HG02970 (cell line): ENCODE measurements around the gene CHTOP.
"Not testable (repeated sequence)": the region's sequence is repeated elsewhere in the genome, so short reads cannot be mapped to it uniquely, and the experiment has no call there.

Experiments used
- ATAC-seq: cut with Tn5 transposase; IDR thresholded peaks from one replicate; pipeline ENCODE4 v1.9.1; 2021; ENCODE audit warnings: mild to moderate bottlenecking, moderate library complexity, moderate number of reproducible peaks; ENCODE audit not compliant: unreplicated experiment, low FRiP score

CHTOP gene

GRCh38 chr1:153633754-153634665 lies at the start of gene CHTOP:
CHTOP (plus strand) TSS chr1:153634066; CDS start chr1:153636589, 2,523 bp downstream.
- peak; percentile 93 for ATAC-seq

GRCh38 chr1:153585006-153585405 lies 48.9 kb upstream of the CHTOP start:
- ATAC-seq = no peak

GRCh38 chr1:153586347-153586746 lies 47.5 kb upstream of the CHTOP start:
- ATAC-seq = no peak

GRCh38 chr1:153587314-153587713 lies 46.6 kb upstream of the CHTOP start:
- ATAC-seq = no peak

- ATAC-seq = not testable (repeated sequence)
These were observed 45.8 kb upstream of the CHTOP start for GRCh38 chr1:153588033-153588432.

- no peak for ATAC-seq
These were observed 45.4 kb upstream of the CHTOP start for GRCh38 chr1:153588482-153588881.

- no peak for ATAC-seq
These were observed 41.1 kb upstream of the CHTOP start for GRCh38 chr1:153592748-153593147.

- no peak for ATAC-seq
These were observed 36.7 kb upstream of the CHTOP start for GRCh38 chr1:153597206-153597605.

GRCh38 chr1:153598309-153599172 lies 35.3 kb upstream of the CHTOP start:
- peak; percentile 82 for ATAC-seq

GRCh38 chr1:153599847-153600246 lies 34.0 kb upstream of the CHTOP start:
- ATAC-seq = no peak

- ATAC-seq = no peak
These were observed 31.1 kb upstream of the CHTOP start for GRCh38 chr1:153602749-153603148.

- ATAC-seq = no peak
These were observed 27.7 kb upstream of the CHTOP start for GRCh38 chr1:153606194-153606593.

- ATAC-seq = no peak
These were observed 26.5 kb upstream of the CHTOP start for GRCh38 chr1:153607381-153607780.

GRCh38 chr1:153608089-153608682 lies 25.7 kb upstream of the CHTOP start:
- ATAC-seq = no peak

GRCh38 chr1:153608742-153609584 lies 24.9 kb upstream of the CHTOP start:
- ATAC-seq = no peak

GRCh38 chr1:153609585-153609907 lies 24.3 kb upstream of the CHTOP start:
- no peak for ATAC-seq

- no peak for ATAC-seq
These were observed 23.5 kb upstream of the CHTOP start for GRCh38 chr1:153610334-153610733.

- no peak for ATAC-seq
These were observed 23.0 kb upstream of the CHTOP start for GRCh38 chr1:153610811-153611301.

- no peak for ATAC-seq
These were observed 22.5 kb upstream of the CHTOP start for GRCh38 chr1:153611356-153611755.
